Adrenal gland (tissue), 12 donors: ENCODE results near the gene CERS4. TPM values are rescaled to one million over a fixed set of nuclear protein-coding genes. Genes with fewer than 3 reads are reported as not detected.
"Not testable (repeated sequence)": the region's sequence is repeated elsewhere in the genome, so short reads cannot be mapped to it uniquely, and the experiment has no call there.

Experiments
- DNase-seq, 7 donors: peaks; one replicate each; pipeline ENCODE4 v3.0.0-alpha.2; 2019 to 2020
- H3K27ac ChIP-seq, 5 donors: fragments of 200-600 bp; sonication (generic) in 4 of 5; 1 replicate in 3 of 5; 2 replicates in 2 of 5; pipeline versions ENCODE4 v1.5.1 to v1.8.0; 2016 to 2020; ENCODE audit warnings: mild to moderate bottlenecking in 1 of 5
- H3K27me3 ChIP-seq: fragments of 200-600 bp; 2 replicates; pipeline ENCODE4 v1.8.0; 2021
- H3K36me3 ChIP-seq, 2 donors: fragments of 200-600 bp; replicated peaks in 1 of 2; 1 replicate in 1 of 2; 2 replicates in 1 of 2; pipeline versions ENCODE4 v1.5.1 to v1.8.0; 2018 to 2022
- H3K4me1 ChIP-seq, 2 donors: fragments of 200-600 bp; replicated peaks in 1 of 2; 1 replicate in 1 of 2; 2 replicates in 1 of 2; pipeline versions ENCODE4 v1.5.1 to v1.8.0; 2018 to 2021
- H3K4me3 ChIP-seq, 4 donors: fragments of 200-600 bp; sonication (generic) in 3 of 4; one replicate each; pipeline ENCODE4 v1.5.1; 2016 to 2018
- H3K9me3 ChIP-seq, 3 donors: fragments of 200-600 bp; sonication (generic) in 1 of 3; replicated peaks in 1 of 3; 1 replicate in 2 of 3; 2 replicates in 1 of 3; pipeline versions ENCODE4 v1.5.1 to v1.8.0; 2016 to 2021
- POLR2A ChIP-seq, 2 donors: fragments of 450-650 bp; IDR thresholded peaks; one replicate each; pipeline ENCODE4 v1.6.1; 2017; ENCODE audit warnings: antibody characterized with exemption in 2 of 2, mild to moderate bottlenecking in 2 of 2, moderate library complexity in 1 of 2
- WGBS, 4 donors: extraction: QIAGEN DNeasy Blood & Tissue Kit in 2 of 4; methylation state at CpG; one replicate each; pipeline versions ENCODE4 v1.1.5 to v1.1.7; 2013 to 2017; 5-methylcytosine and 5-hydroxymethylcytosine counted together
- intact Hi-C, 2 donors: fragments of 100-400 bp; cut with DNase I; formaldehyde crosslinking; loops; one replicate each; pipeline versions ENCODE4 v1.14.1 to v1.15.0; 2022 to 2023
- polyA plus RNA-seq, 3 donors: library from polyadenylated mRNA; stranded (reverse); fragments of 200-250 nt in 2 of 3; fragments of 350-450 nt in 1 of 3; fragmentation: Illumina TruSeq in 1 of 3; extraction: RNeasy Lipid Tissue Mini Kit (QIAGEN cat#74804) in 1 of 3; gene quantifications; one replicate each; pipeline ENCODE4 v1.2.3, GENCODE V29; 2013 to 2014
- total RNA-seq, 9 donors: library from RNA; depleted of rRNA in 4 of 9; stranded (reverse); fragments of >200 nt in 4 of 9; fragments of 120-200 nt in 1 of 9; fragmentation: NEBNext Ultra II Directional in 1 of 9; extraction: Animal tissue kit (Norgen Biotek cat#: 25700) in 1 of 9; gene quantifications; one replicate each; pipeline versions ENCODE4 v1.1.0 to v1.2.4, GENCODE V29; 2013 to 2023
- TF ChIP-seq, protein P1 (sequence below), 6 experiments: fragments of 450-650 bp in 4 of 6; fragments of 200-600 bp in 2 of 6; sonication (generic) in 1 of 6; IDR thresholded peaks; 1 replicate in 5 of 6; 2 replicates in 1 of 6; pipeline versions ENCODE4 v1.5.1 to v1.8.0; 2016 to 2021; ENCODE audit warnings: antibody characterized with exemption in 6 of 6, mild to moderate bottlenecking in 2 of 6, moderate library complexity in 1 of 6
- donor health status: healthy with polysubstance abuse.
- donor health status: Bipolar disorder and iron deficiency.
- donor health status: DM: yes; HTN: yes; CAD: no.
- donor health status: DM: no; HTN: no; CAD: no.
- donor health status: DM: no; HTN: no; CAD: no.
- donor health status: DM: yes; HTN: yes; CAD: no.

Gene CERS4
- total and polyA plus RNA-seq, 12 donors, result 5.5 to 64.4 (median 30.2) TPM

DNA sequence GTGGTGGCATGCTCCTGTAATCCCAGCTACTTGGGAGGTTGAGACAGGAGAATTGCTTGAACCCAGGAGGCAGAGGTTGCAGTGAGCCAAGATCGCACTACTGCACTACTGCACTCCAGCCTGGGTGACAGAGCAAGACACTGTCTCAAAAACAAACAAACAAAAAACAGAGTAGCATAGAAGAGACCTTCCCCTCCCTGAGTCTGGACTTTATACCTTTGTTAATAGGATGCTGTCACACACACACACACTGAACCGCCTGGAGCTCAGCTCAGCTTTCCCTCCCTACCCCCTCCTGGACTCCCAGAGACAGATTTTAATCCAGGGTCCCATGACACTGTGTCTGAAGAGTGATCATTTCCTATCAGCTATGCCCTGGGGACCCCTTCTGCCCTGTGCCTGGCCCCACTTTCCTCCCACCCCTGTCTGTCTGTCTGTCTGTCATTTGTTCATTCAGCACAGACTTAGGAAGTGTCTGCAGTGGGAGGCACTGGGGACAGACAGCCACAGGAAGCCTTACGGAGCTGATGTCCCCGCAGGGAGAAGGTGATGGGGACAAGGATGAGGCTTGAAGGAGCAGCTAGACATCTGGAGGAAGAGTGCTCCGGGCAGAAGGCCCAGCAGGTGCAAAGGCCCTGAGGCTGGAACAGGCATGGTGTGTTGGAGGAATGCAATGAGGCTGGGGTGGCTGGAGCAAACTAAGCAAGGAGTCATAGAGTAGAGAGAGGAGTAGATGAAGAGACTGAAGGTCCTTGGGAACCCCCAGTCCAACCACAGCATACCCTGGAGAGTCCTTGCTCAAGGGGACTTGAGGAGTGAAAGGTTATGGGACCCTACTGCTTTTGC lies 4.9 kb downstream of the CERS4 start:
- TF ChIP-seq, protein P1, sequence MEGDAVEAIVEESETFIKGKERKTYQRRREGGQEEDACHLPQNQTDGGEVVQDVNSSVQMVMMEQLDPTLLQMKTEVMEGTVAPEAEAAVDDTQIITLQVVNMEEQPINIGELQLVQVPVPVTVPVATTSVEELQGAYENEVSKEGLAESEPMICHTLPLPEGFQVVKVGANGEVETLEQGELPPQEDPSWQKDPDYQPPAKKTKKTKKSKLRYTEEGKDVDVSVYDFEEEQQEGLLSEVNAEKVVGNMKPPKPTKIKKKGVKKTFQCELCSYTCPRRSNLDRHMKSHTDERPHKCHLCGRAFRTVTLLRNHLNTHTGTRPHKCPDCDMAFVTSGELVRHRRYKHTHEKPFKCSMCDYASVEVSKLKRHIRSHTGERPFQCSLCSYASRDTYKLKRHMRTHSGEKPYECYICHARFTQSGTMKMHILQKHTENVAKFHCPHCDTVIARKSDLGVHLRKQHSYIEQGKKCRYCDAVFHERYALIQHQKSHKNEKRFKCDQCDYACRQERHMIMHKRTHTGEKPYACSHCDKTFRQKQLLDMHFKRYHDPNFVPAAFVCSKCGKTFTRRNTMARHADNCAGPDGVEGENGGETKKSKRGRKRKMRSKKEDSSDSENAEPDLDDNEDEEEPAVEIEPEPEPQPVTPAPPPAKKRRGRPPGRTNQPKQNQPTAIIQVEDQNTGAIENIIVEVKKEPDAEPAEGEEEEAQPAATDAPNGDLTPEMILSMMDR (IDR thresholded peaks at IDR 0.05), result no peak
- TF ChIP-seq POLR2A (IDR thresholded peaks at IDR 0.05), result no peak
- no peaks in the 10 kb centered on the region for H3K27me3 ChIP-seq
- no peak for DNase-seq
- intact Hi-C loops, result no loop called here
- no peak overlapping the region for H3K27ac ChIP-seq
- H3K36me3 ChIP-seq, result no peaks in the 10 kb centered on the region
- H3K4me3 ChIP-seq, result no peak overlapping the region
- WGBS, 4 donors, result 95 to 97% (median 96%) methylated on average over 5 of the region's 5 CpGs
- H3K4me1 ChIP-seq, result no peaks in the 10 kb centered on the region
- H3K9me3 ChIP-seq, result no peaks in the 10 kb centered on the region

DNA sequence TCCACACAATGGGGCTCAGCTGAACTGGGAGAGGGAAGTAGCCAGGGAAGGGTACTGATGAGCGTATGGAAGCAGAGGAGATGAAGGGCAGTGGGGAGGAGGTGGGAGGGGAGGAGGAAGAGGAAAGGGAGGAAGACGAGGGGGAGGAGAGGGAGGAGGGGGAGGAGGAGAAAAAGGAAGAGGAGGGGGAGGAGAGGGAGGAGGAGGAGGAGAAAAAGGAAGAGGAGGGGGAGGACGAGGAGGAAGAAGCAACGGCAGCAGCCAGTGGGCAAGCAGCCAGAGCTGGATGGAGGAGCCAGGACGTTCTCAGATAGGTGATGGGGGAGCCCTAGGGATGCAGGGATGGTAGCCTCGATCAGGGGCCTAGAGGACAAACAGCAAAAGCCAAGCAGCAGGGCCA lies 5.6 kb downstream of the CERS4 start:
- H3K27me3 ChIP-seq, result no peaks in the 10 kb centered on the region
- no peaks in the 10 kb centered on the region for H3K9me3 ChIP-seq
- H3K4me3 ChIP-seq, result no peak overlapping the region
- H3K36me3 ChIP-seq, result no peaks in the 10 kb centered on the region
- no peak for DNase-seq
- no peaks in the 10 kb centered on the region for H3K4me1 ChIP-seq
- 32 to 53% (median 42%) methylated on average over 6 of the region's 6 CpGs for WGBS, 4 donors
- intact Hi-C loops, result no loop called here
- no peak overlapping the region for H3K27ac ChIP-seq
- TF ChIP-seq, protein P1 (IDR thresholded peaks at IDR 0.05), result no peak
- no peak for TF ChIP-seq POLR2A (IDR thresholded peaks at IDR 0.05)

DNA sequence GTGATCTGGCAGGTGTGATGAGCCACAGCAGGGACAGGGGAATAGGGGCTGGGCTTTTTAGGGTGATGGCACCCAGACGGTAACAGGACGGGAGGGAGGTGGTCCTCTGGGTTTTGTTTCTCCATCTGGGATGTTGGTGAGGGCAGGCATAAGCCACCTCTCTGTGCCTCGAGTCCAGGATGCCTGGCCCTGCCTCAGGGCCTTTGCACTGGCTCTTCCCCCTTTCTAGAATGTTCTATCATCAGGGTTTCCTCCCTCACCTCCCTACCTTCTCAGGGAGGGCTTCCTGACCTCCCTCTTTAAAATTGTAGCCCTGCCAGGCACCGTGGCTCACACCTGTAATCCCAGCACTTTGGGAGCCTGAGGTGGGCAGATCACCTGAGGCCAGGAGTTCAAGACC lies 6.6 kb downstream of the CERS4 start:
- 77 to 94% (median 91%) methylated on average over 2 to 4 of the region's 4 CpGs for WGBS, 4 donors
- Histone ChIP-seq H3K4me1 (no peaks in the 10 kb centered on the region), H3K36me3 (no peaks in the 10 kb centered on the region), H3K27ac (no peak overlapping the region), H3K4me3 (no peak overlapping the region), H3K9me3 (no peaks in the 10 kb centered on the region), H3K27me3 (no peaks in the 10 kb centered on the region)
- TF ChIP-seq, protein P1 (IDR thresholded peaks at IDR 0.05), result no peak
- TF ChIP-seq POLR2A (IDR thresholded peaks at IDR 0.05), result no peak
- DNase-seq, result no peak
- intact Hi-C loops, result no loop called here

DNA sequence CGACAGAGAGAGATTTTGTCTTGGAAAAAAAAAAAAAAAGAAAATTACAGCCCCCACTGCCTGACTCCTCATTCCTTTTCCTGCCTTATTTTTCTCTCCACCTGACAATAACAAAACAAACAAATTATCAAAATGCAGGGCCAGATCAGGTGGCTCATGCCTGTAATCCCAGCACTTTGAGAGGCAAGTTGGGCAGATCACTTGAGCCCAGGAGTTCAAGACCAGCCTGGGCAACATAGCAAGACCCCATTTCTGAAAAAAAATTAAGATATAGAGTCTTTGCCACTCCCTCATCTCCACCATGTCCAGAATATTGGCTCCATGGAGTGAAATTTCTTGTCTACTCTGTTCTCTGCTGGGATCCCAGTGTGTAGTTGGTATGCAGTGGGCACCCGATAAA lies 7.2 kb downstream of the CERS4 start:
- no peak overlapping the region for H3K27ac ChIP-seq
- H3K4me3 ChIP-seq, result no peak overlapping the region
- intact Hi-C loops, result no loop called here
- DNase-seq, result no peak
- no peaks in the 10 kb centered on the region for H3K27me3 ChIP-seq
- no peaks in the 10 kb centered on the region for H3K4me1 ChIP-seq
- WGBS, 4 donors, result 31 to 70% (median 59%) methylated on average over 2 of the region's 2 CpGs
- no peaks in the 10 kb centered on the region for H3K36me3 ChIP-seq
- H3K9me3 ChIP-seq, result no peaks in the 10 kb centered on the region
- TF ChIP-seq POLR2A (IDR thresholded peaks at IDR 0.05), result no peak
- TF ChIP-seq, protein P1 (IDR thresholded peaks at IDR 0.05), result no peak

DNA sequence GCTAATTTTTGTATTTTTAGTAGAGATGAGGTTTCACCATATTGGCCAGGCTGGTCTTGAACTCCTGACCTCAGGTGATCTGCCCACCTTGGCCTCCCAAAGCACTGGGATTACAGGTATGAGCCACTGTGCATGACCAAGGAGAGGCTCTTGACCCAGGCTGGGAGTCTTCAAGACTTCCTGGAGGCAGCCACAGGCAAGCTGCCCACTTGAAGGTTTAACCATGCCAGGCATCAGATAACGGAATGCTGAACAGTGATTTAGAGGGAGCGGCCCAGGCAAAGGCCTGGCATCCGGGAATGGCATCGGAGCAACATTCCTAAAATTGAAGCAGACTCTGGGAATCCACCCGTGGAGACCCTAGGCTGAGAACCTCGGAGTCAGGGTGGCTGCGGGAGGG lies 9.0 kb downstream of the CERS4 start:
- H3K36me3 ChIP-seq, H3K9me3 ChIP-seq, intact Hi-C loops, H3K27me3 ChIP-seq, H3K4me3 ChIP-seq, H3K4me1 ChIP-seq, H3K27ac ChIP-seq, DNase-seq: not testable (repeated sequence)
- WGBS, 4 donors, result 86 to 96% (median 94%) methylated on average over 6 to 7 of the region's 7 CpGs
